IPS-20b (cell line): Measurements from ENCODE around the gene CSRP2.

ENCODE experiments used
- H3K27ac ChIP-seq: one replicate; pipeline ENCODE4 v1.5.1; 2013; ENCODE audit warnings: low read length
- H3K27me3 ChIP-seq: 2 replicates; pipeline ENCODE4 v1.6.1; 2013; ENCODE audit warnings: mild to moderate bottlenecking, low read length, inconsistent platforms; ENCODE audit not compliant: insufficient read depth
- H3K36me3 ChIP-seq: 2 replicates; pipeline ENCODE4 v1.6.1; 2013; ENCODE audit warnings: low read depth, mild to moderate bottlenecking, inconsistent platforms, low read length, moderate library complexity; ENCODE audit not compliant: insufficient read depth
- H3K4me1 ChIP-seq: 2 replicates; pipeline ENCODE4 v1.6.1; 2013; ENCODE audit warnings: mild to moderate bottlenecking, control low read depth, inconsistent platforms, low read length, moderate library complexity; ENCODE audit not compliant: insufficient read depth
- H3K4me3 ChIP-seq: 2 replicates; pipeline ENCODE4 v1.5.1; 2013; ENCODE audit warnings: mild to moderate bottlenecking, low read length, inconsistent platforms
- H3K9ac ChIP-seq: 2 replicates; pipeline ENCODE4 v1.6.1; 2013; ENCODE audit warnings: low read depth, mild to moderate bottlenecking, inconsistent platforms, low read length, moderate library complexity
- H3K9me3 ChIP-seq: 2 replicates; pipeline ENCODE4 v1.6.1; 2013; ENCODE audit warnings: mild to moderate bottlenecking, low read depth, low read length, inconsistent platforms; ENCODE audit not compliant: insufficient read depth

The CSRP2 gene

DNA sequence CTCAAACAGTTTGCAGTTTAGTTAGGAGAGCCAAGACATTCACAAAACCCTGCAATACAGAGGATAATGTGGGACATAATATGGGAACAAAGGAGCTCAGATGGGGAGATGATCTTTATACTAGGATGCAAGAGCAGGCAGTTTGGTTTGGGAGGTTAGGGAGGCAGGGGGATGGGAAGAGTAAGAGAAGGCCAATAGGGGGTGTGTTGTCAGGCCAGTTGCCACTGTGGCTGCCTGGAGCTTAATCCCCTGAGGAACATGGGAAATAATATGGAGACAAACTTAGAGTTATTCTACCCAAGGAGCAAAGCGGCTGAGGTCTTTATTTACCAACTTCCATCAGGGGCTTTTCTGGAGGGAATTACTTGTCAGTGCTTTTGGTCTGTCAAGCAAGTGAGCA, 10.0 kb upstream of the CSRP2 start:
- H3K27me3 ChIP-seq = no peaks in the 10 kb centered on the region
- H3K27ac ChIP-seq = no peak overlapping the region
- no peaks in the 10 kb centered on the region for H3K36me3 ChIP-seq
- H3K4me1 ChIP-seq = no peaks in the 10 kb centered on the region
- no peak overlapping the region for H3K9ac ChIP-seq
- no peak overlapping the region for H3K4me3 ChIP-seq
- H3K9me3 ChIP-seq = peaks cover 2% of the 10 kb centered on the region; the same call in 1 of the 2 replicates

DNA sequence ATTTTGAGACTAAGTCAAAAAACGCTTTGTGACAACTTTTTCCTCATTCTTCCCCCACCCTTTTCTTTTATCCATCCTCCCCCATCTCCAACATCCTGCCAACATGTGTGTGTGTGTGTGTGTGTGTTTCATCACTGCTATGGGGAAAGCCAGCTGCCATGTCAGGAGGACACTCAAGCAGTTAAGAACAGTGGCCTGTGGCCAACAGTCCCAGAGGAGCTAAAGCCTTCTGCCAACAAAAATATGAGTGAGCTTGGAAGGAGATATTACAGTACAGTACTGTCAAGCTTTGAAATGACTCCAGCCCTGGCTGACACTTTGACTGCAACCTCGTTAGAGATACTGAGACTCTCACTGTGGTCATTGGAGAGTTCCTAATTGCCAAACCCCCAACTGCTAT, 5.0 kb upstream of the CSRP2 start:
- H3K9ac ChIP-seq = no peak overlapping the region
- no peak overlapping the region for H3K4me3 ChIP-seq
- peaks cover 6% of the 10 kb centered on the region for H3K4me1 ChIP-seq
- H3K9me3 ChIP-seq = no peaks in the 10 kb centered on the region
- no peaks in the 10 kb centered on the region for H3K27me3 ChIP-seq
- H3K36me3 ChIP-seq = no peaks in the 10 kb centered on the region
- H3K27ac ChIP-seq = no peak overlapping the region

DNA sequence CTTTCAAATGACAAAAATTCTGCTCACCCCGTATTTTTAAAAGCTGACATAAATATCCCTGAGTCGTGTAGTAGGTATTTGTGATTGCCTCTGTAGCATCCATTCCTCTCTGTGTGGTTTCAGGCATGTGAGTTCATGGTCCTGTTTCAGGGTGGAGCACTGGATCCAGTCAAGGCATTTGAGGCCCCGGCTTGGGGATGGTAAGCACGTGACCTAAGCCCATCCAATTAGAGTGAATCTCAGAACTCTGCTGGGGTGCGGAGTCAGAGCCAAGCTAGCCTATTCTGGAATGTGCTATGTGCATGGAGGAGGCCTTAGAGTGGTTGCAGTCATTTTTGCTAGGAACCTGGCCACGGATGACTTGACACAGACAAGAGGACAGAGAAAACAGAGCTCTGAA, 4.3 kb upstream of the CSRP2 start:
- no peaks in the 10 kb centered on the region for H3K9me3 ChIP-seq
- no peaks in the 10 kb centered on the region for H3K27me3 ChIP-seq
- H3K4me1 ChIP-seq = peaks cover 6% of the 10 kb centered on the region
- no peak overlapping the region for H3K4me3 ChIP-seq
- no peaks in the 10 kb centered on the region for H3K36me3 ChIP-seq
- no peak overlapping the region for H3K27ac ChIP-seq
- no peak overlapping the region for H3K9ac ChIP-seq

DNA sequence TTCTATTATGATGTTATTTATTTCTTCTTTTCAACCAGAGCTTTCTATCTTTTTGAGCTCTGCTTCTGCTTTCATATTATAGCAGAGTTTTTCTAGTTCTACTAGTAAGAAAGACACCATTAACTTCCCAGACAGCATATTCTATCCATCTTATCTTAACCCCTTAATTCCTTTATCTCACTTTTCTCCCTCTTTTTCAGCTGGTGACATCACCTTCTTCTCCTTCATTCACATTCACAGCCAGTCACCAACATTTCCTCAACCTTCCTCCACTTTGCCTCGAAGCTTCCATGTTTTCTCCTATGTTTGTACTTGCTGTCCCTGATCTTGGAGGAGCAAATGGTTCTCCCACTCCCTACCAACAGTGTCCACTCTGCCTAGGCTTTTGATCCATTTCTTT, 3.5 kb upstream of the CSRP2 start:
- no peaks in the 10 kb centered on the region for H3K36me3 ChIP-seq
- no peak overlapping the region for H3K4me3 ChIP-seq
- H3K9ac ChIP-seq = no peak overlapping the region
- no peaks in the 10 kb centered on the region for H3K27me3 ChIP-seq
- peaks cover 9% of the 10 kb centered on the region for H3K4me1 ChIP-seq
- no peaks in the 10 kb centered on the region for H3K9me3 ChIP-seq
- no peak overlapping the region for H3K27ac ChIP-seq

DNA sequence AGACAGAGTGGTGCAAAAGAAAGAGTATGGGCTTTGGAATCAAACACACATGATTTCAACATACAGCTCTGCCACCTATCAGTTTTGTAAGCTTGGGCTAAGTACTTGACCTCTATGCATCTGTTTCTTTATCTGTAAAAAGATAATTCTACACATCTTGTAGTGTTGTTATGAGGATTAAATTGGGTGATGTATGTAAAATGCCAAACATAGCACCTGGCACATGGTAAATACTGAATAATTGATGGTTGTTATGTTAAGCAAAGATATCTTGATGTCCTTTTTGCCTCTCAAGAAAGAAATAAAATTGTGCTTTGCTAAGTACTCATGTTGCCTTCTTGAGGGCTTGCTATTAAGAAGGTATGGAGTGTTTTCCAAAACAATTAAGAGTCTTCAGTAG, 2.3 kb upstream of the CSRP2 start:
- Histone ChIP-seq H3K4me1 (peaks cover 19% of the 10 kb centered on the region), H3K36me3 (no peaks in the 10 kb centered on the region), H3K9ac (no peak overlapping the region), H3K9me3 (no peaks in the 10 kb centered on the region), H3K27ac (no peak overlapping the region), H3K27me3 (no peaks in the 10 kb centered on the region), H3K4me3 (no peak overlapping the region)

DNA sequence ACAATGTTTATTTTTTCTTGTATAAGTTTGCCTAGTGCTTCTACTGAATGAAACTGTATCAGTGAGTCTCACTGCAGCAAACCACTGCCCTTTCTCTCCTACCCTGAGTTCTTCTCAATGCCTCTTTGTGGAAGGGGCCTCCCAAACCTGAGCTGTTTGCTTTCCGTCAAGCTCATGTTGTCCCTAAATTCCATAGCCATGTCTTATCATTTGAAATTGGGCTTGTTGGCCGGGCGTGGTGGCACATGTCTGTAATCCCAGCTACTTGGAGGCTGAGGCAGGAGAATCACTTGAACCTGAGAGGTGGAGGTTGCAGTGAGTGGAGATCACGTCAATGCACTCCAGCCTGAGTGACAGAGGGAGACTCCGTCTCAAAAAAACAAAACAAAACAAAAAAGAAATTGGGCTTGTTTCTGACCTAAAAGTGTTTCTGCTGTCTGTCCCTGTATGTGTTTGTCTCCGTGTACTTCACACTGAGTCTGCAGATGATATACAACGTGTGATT, 1.8 kb upstream of the CSRP2 start:
- Histone ChIP-seq H3K4me1 (peaks cover 21% of the 10 kb centered on the region), H3K4me3 (no peak overlapping the region), H3K27ac (no peak overlapping the region), H3K9me3 (no peaks in the 10 kb centered on the region), H3K27me3 (no peaks in the 10 kb centered on the region), H3K36me3 (no peaks in the 10 kb centered on the region), H3K9ac (no peak overlapping the region)

DNA sequence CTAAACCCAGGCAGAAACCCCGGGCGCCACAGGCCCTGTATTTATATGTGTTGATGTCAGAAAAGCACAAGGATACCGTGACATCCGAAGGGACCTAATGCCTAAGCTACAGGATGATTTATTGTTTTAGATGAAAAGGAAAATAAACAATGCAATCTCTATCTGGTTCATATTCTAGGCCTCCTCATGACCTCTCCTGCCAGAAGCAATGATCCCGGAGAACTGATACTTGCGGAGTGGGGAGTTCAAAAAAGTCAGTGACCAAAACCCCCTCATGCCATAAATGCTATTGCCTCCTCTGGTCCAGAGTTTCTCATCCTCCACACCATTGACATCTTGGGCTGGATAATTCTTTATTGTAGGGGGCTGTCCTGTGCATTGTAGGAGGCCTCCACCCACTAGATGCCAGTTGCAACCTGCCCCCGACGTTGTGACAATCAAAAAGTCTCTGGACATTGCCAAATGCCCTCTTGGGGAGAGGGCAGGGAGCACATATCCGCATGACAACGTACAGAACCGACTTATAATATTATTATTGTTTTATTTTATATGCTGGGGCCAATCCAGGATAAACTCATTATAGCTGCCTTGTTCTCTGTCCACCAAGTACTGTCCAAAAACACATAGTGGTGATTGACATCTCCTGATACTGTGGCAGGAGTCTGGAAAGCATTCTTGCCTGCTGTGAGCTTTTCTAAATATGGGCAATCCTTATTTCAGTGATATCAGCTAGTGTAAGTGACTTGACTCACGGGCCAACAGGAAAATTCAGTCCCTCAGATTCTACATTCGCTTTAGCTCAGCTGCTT, 1.1 kb upstream of the CSRP2 start:
- Histone ChIP-seq H3K4me3 (peak overlapping the region; percentile 93), H3K4me1 (peaks cover 24% of the 10 kb centered on the region), H3K36me3 (no peaks in the 10 kb centered on the region), H3K9me3 (no peaks in the 10 kb centered on the region), H3K27ac (no peak overlapping the region), H3K27me3 (no peaks in the 10 kb centered on the region), H3K9ac (peak overlapping the region; percentile 85; the same call in 1 of the 2 replicates)

DNA sequence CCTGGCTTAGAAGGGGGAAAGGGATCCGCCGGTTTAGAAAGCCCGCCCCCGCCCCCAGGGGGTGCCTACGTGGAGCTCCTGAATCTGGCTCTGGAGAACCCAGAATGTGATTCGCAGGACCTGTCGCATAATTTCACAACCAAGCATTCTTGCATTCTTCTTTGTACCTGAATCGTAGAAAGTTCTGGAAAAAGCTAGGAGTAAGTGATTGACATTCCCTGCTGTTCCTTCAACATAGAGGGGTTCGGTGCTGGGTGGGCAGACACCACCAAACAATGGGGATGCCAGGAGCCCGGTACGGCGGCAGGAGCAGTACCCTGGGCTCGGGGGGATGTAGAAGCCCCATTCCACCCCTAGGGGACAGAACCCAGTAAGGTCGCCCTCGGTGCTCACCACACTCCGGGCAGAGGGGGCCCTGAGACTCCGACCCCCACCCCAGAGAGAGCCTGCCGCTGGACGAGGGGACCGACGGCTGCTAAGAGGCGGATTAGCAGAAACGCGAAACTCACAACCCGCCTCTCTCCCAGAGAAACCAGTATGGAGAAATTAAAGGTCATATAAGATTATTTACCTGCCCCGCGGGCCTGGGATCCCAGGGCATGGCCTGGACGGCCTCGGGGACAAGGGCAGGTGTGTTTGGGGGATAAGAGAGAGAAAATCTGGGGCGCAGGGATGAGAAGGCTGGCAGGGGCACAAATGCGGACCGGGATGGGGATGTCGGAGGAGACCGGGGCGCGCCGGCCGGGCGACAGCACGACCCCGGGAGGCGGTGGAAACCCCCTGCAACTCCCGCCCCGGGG, 520 bp downstream of the CSRP2 start:
- H3K9ac ChIP-seq = peak overlapping the region; percentile 94
- H3K4me1 ChIP-seq = peaks cover 33% of the 10 kb centered on the region
- H3K9me3 ChIP-seq = no peaks in the 10 kb centered on the region
- H3K36me3 ChIP-seq = no peaks in the 10 kb centered on the region
- peak overlapping the region; percentile 93 for H3K4me3 ChIP-seq
- no peaks in the 10 kb centered on the region for H3K27me3 ChIP-seq
- peak overlapping the region; percentile 68 for H3K27ac ChIP-seq

DNA sequence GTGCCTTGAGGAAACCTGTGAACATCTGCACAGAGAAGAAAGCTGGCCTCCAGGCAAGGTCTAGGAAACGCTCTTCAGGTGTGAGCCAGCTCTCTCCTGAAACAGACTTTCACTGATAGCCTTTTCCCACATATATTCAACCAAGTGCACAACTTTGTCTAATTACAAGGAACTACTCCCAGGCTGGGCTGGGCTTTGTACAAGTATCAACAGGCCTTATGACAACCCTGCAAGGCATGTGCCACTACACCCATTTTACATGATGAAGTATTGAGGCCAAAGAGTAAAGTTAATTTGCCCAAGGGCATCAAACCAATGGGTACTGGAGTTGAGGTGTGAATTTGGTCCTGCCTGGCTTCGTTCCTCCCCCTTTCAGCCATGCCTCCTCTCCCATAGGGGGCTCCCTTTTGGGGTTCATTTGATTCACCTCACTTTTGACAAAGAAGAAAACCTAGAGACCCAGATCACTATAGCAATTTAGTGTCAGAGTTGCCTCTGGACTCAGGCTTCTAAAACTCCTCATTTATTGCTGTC, 2.1 kb downstream of the CSRP2 start:
- H3K4me1 ChIP-seq = peaks cover 37% of the 10 kb centered on the region
- H3K4me3 ChIP-seq = peak overlapping the region; percentile 93
- no peaks in the 10 kb centered on the region for H3K9me3 ChIP-seq
- H3K36me3 ChIP-seq = no peaks in the 10 kb centered on the region
- peak overlapping the region; percentile 94; the same call in 1 of the 2 replicates for H3K9ac ChIP-seq
- H3K27ac ChIP-seq = no peak overlapping the region
- H3K27me3 ChIP-seq = no peaks in the 10 kb centered on the region

DNA sequence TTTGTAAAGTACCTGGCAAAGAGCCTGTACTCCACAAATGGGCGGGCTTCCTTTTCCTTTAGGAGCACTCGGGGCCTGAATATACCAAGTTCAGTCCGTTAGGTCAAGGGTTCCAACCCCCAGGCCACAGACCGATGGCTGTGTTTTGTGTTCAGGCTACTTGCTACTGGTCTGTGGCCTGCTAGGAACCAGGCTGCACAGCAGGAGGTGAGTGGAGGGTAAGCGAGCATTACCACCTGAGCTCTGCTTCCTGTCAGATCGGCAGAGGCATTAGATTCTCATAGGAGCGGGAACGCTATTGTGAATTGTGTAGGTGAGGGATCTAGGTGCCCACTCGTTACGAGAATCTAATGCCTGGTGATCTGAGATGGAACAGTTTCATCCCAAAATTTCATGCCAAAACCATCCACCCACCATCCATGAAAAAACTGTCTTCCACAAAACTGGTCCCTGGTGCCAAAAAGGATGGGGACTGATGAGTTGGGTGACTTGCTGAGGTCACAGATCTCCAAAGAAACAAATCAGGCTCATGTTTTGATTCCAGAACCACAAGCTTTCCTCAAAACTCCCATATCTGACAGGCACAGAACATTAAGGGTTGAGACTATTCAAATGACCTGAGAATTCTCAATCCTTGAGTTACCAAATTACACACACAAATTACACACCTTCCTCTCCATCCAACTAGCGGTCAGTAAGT, 4.2 kb downstream of the CSRP2 start:
- H3K4me1 ChIP-seq = peaks cover 35% of the 10 kb centered on the region
- H3K9me3 ChIP-seq = no peaks in the 10 kb centered on the region
- H3K27me3 ChIP-seq = no peaks in the 10 kb centered on the region
- peak overlapping the region; percentile 4; the same call in 1 of the 2 replicates for H3K4me3 ChIP-seq
- no peak overlapping the region for H3K9ac ChIP-seq
- 0 out of 2 replicates have a peak, but pooled peaks cover 3% of the 10 kb centered on the region for H3K36me3 ChIP-seq
- no peak overlapping the region for H3K27ac ChIP-seq

DNA sequence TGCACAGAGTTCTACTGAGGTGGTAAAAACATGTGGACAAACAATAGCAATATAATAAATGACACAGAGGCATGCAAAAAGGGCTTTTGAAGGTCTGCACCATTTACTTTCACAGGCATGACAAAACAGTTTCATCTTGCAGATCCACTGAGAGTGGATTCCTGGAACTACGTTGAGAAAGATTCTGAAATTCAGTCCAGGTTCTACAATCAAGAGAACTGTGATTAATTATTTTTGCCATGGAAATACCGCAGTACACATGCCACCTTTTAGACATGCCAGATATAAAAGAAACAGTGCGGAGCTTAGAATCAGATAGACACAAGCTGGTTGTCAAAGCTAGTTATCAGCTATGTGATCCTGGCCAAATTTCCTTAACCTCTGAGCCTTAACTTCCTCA, 4.8 kb downstream of the CSRP2 start:
- Histone ChIP-seq H3K27me3 (no peaks in the 10 kb centered on the region), H3K9ac (no peak overlapping the region), H3K4me3 (no peak overlapping the region), H3K9me3 (no peaks in the 10 kb centered on the region), H3K36me3 (0 out of 2 replicates have a peak, but pooled peaks cover 3% of the 10 kb centered on the region), H3K27ac (no peak overlapping the region), H3K4me1 (peaks cover 33% of the 10 kb centered on the region; the same call in 1 of the 2 replicates)
